Transverse colon (tissue), 4 donors: ENCODE measurements around the gene ENO2. TPM values are rescaled to one million over a fixed set of nuclear protein-coding genes. Genes with fewer than 3 reads are reported as not detected.
"Not testable (repeated sequence)": the region's sequence is repeated elsewhere in the genome, so short reads cannot be mapped to it uniquely, and the experiment has no call there.

Source experiments
- DNase-seq: peaks from one replicate; pipeline ENCODE4 v3.0.0-alpha.2; 2019
- H3K27ac ChIP-seq, 4 donors: fragments of 200-600 bp; sonication (generic); 2 replicates each; pipeline ENCODE4 v1.5.1; 2016 to 2018; ENCODE audit warnings: inconsistent platforms in 4 of 4
- H3K27me3 ChIP-seq: fragments of 200-600 bp; sonication (generic); 2 replicates; pipeline ENCODE4 v1.5.1; 2017; ENCODE audit warnings: inconsistent platforms
- H3K36me3 ChIP-seq, 4 donors: fragments of 200-600 bp; sonication (generic); 2 replicates each; pipeline ENCODE4 v1.5.1; 2017 to 2019; ENCODE audit warnings: inconsistent platforms in 4 of 4
- H3K4me1 ChIP-seq, 4 donors: fragments of 200-600 bp; sonication (generic); 2 replicates each; pipeline ENCODE4 v1.5.1; 2017 to 2020; ENCODE audit warnings: inconsistent platforms in 4 of 4
- H3K4me3 ChIP-seq, 4 donors: fragments of 200-600 bp; sonication (generic); 1 replicate in 1 of 4; 2 replicates in 3 of 4; pipeline versions ENCODE4 v1.5.1 to v1.6.1; 2017 to 2019; ENCODE audit warnings: inconsistent platforms in 4 of 4
- H3K9me3 ChIP-seq, 2 donors: fragments of 200-600 bp; sonication (generic); 2 replicates each; pipeline ENCODE4 v1.5.1; 2017 to 2019; ENCODE audit warnings: inconsistent platforms in 2 of 2
- EP300 ChIP-seq: sonication (generic); formaldehyde crosslinking; IDR thresholded peaks from one replicate; pipeline ENCODE4 v1.6.1; 2017; ENCODE audit warnings: antibody characterized with exemption, low read depth
- POLR2A ChIP-seq: fragments of 450-650 bp; IDR thresholded peaks from one replicate; pipeline ENCODE4 v1.6.1; 2016; ENCODE audit warnings: antibody characterized with exemption, mild to moderate bottlenecking, moderate library complexity
- POLR2AphosphoS5 ChIP-seq, 3 donors: sonication (generic); formaldehyde crosslinking; IDR thresholded peaks; one replicate each; pipeline ENCODE4 v1.6.1; 2016; ENCODE audit warnings: antibody characterized with exemption in 3 of 3
- WGBS, 2 donors: methylation state at CpG; one replicate each; pipeline ENCODE4 v1.1.5; 2018; ENCODE audit warnings: low coverage in 1 of 2; 5-methylcytosine and 5-hydroxymethylcytosine counted together
- in situ Hi-C, 4 donors: fragments of 200-750 bp; cut with MboI; loops; one replicate each; pipeline versions ENCODE4 v1.15.0 to v1.15.1; 2017; ENCODE audit warnings: low sequenced_read_pairs in 3 of 4, low pct_ligation_motif_present in 1 of 4, low pct_unique_long_range_greater_than_20kb in 1 of 4
- intact Hi-C: fragments of 100-400 bp; cut with DNase I; formaldehyde crosslinking; loops from one replicate; pipeline ENCODE4 v1.15.1; 2023; ENCODE audit warnings: low total_unique reads
- total RNA-seq, 4 donors: library from RNA; depleted of rRNA; stranded (reverse); fragments of >200 nt; gene quantifications; one replicate each; pipeline ENCODE4 v1.1.0, GENCODE V29; 2016
- TF ChIP-seq, protein P1 (sequence below), 5 experiments: fragments of 200-600 bp in 3 of 5; fragments of 450-650 bp in 2 of 5; sonication (generic) in 3 of 5; IDR thresholded peaks; 1 replicate in 2 of 5; 2 replicates in 3 of 5; pipeline ENCODE4 v1.5.1; 2016 to 2017; ENCODE audit warnings: antibody characterized with exemption in 5 of 5, inconsistent platforms in 3 of 5, mild to moderate bottlenecking in 2 of 5, moderate library complexity in 1 of 5

The ENO2 gene
- total RNA-seq, 4 donors from 2014 or later = 7.2 to 14.1 (median 9.6) TPM

DNA sequence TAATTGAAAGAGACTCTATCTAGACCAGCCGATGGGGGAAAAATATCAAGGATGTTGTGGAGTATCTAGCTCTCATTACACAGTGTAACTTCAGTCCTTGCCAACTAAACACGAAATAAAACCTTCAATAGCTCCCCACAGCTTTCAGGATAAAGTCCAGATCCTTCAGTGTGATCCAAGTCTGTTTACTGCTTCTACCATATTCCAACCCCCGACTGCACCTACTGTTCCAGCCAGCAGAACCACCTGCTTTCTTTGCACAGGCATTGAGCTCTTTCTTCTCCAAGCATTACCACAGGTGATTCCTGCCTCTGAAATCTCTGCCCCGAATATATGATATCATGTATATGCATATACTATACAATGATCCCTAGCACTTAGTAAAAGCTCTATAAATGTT is 11.9 kb upstream of the ENO2 start:
- intact Hi-C loops (no loop called here), in situ Hi-C loops (loop anchor here in 1 of 4 donors (25.0 kb wide), 1 partner anchor 210 kb away; the partner anchor contains the start of gene C1RL)
- Histone ChIP-seq H3K4me3 (no peak overlapping the region), H3K27ac (no peak overlapping the region), H3K27me3 (no peaks in the 10 kb centered on the region), H3K36me3 (no peaks in the 10 kb centered on the region), H3K9me3 (no peaks in the 10 kb centered on the region), H3K4me1 (peaks cover 4 to 27% (median 23%) of the 10 kb centered on the region in 4 donors)
- DNase-seq = no peak
- WGBS, 2 donors = 55 to 56% methylated on average over 3 to 4 of the region's 4 CpGs
- TF ChIP-seq POLR2AphosphoS5 (IDR thresholded peaks at IDR 0.05) (no peak), EP300 (no peak)
- TF ChIP-seq, protein P1, sequence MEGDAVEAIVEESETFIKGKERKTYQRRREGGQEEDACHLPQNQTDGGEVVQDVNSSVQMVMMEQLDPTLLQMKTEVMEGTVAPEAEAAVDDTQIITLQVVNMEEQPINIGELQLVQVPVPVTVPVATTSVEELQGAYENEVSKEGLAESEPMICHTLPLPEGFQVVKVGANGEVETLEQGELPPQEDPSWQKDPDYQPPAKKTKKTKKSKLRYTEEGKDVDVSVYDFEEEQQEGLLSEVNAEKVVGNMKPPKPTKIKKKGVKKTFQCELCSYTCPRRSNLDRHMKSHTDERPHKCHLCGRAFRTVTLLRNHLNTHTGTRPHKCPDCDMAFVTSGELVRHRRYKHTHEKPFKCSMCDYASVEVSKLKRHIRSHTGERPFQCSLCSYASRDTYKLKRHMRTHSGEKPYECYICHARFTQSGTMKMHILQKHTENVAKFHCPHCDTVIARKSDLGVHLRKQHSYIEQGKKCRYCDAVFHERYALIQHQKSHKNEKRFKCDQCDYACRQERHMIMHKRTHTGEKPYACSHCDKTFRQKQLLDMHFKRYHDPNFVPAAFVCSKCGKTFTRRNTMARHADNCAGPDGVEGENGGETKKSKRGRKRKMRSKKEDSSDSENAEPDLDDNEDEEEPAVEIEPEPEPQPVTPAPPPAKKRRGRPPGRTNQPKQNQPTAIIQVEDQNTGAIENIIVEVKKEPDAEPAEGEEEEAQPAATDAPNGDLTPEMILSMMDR (IDR thresholded peaks at IDR 0.05) = no peak

DNA sequence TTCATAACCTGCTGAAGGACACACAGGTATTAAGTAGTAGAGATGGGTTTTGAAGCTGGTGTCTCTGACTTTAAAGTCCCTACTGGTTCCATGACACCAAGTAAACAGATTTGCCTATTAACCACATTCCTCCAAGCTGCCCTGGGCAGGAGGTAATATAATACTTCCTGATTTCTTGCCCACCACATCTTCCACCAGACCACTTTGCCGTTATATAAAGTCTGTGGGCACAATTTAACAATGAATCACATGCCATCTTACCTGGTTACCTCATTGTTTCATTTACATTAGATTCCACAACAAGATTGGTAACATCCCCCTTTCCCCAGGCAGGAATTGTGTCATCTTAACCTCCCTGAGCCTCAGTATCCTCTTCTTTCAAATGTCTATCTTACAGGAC is 10.7 kb upstream of the ENO2 start:
- 50 to 73% methylated on average over 1 of the region's 1 CpG for WGBS, 2 donors
- Histone ChIP-seq H3K27ac (no peak overlapping the region), H3K27me3 (no peaks in the 10 kb centered on the region), H3K9me3 (no peaks in the 10 kb centered on the region), H3K4me1 (peaks cover 4 to 27% (median 23%) of the 10 kb centered on the region in 4 donors), H3K4me3 (no peak overlapping the region), H3K36me3 (no peaks in the 10 kb centered on the region)
- in situ Hi-C loops (loop anchor here in 1 of 4 donors (25.0 kb wide), 1 partner anchor 209 kb away; the partner anchor contains the start of gene C1RL), intact Hi-C loops (no loop called here)
- TF ChIP-seq EP300 (no peak), POLR2AphosphoS5 (IDR thresholded peaks at IDR 0.05) (no peak), POLR2A (no peak)
- TF ChIP-seq, protein P1 (IDR thresholded peaks at IDR 0.05) = no peak
- no peak for DNase-seq

DNA sequence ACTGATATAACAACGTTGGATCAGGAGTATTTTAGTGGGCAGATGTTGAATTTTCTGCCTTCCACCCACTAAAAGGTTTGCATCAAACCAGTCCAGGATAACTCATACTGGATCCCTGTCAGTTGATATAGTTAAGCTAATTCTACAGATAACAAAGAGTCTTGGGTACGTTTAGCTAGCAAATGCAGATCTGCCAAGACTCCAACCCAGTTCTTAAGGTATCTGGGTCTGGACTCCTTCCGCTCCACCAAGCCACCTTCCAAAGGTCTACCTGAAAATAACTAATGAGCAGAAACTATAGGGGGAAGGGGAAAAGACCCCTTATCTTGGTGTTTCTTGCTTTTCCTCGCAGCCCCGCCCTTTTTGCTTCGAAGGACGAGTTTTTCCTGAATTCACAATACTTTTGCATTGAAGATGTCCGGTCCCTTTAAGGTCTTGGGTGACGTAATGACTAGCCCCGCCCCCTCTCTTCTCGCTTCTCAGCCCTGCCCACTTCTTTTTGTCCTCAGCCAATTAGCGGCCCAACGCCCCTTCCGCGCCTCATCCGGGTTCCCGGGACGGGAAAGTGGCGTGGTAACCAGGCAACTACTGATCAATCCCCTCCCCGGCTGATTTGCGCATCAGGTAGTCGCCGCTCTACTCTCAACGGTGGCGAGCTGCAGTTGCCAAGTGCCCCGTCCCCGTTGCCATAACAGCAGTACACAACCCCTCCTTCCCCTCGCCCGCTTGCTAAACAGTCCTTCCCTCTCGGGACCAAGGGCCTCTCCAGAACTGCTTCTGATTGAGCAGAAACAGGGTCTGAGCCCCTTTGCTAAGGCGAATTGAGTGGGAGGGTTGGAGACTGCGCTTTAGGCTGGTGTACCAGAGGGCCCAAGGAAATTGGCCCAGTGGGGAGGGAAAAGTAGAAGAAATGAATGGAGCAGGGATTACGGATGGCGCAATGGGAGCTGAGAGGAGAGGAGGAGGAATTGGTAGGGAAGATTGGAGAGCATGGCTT is 9.8 kb upstream of the ENO2 start, which contains the start of gene LRRC23:
Gene LRRC23, plus strand, starts transcription at position 543 of the 997 bp plus-strand sequence. CDS start 812 bp downstream, outside the sequence.
- in situ Hi-C loops = loop anchor here in 1 of 4 donors (25.0 kb wide), 1 partner anchor 208 kb away; the partner anchor contains the start of gene C1RL
- Histone ChIP-seq H3K36me3 (no peaks in the 10 kb centered on the region), H3K4me3 (peak within 1 kb of the TSS; percentile 18 to 74 (median 56)), H3K4me1 (peaks cover 4 to 23% (median 20%) of the 10 kb centered on the region in 4 donors), H3K27me3 (no peaks in the 10 kb centered on the region), H3K9me3 (no peaks in the 10 kb centered on the region), H3K27ac (peak within 1 kb of the TSS; percentile 79 to 87 (median 85))
- TF ChIP-seq, protein P1 (IDR thresholded peaks at IDR 0.05) = no peak
- TF ChIP-seq POLR2A (peak; percentile 56), POLR2AphosphoS5 (IDR thresholded peaks at IDR 0.05) (peak; percentile 54 to 76 (median 76)), EP300 (no peak)
- 6 to 10% methylated on average over 12 to 34 of the region's 34 CpGs for whole genome bisulfite sequencing, 2 donors
- DNase-seq = peak; percentile 99
- intact Hi-C loops = no loop called here

DNA sequence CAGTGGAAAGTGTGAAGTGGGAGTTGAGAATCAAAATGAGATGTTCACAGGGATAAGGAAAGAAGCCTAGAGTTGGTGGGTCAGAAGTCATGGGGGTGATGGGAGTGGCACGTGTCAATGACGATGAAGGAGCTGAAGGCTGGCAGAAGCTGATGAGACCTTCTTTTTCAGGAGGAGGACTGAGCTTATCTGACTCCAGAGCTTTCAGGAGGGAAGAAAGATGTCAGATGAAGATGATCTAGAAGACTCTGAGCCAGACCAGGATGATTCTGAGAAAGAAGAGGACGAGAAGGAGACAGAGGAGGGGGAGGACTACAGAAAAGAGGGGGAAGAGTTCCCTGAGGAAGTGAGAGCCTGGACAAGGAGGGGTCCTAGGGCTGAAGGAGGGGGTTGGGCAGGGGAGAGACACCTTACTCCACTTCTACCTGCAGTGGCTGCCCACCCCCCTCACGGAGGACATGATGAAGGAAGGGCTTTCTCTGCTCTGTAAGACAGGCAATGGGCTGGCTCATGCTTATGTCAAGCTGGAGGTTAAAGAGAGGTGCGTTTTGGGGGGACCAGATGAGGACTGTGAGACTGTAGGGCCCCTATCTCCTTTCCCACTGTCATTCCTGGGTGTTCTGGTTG is 8.9 kb upstream of the ENO2 start:
- H3K9me3 ChIP-seq = no peaks in the 10 kb centered on the region
- no peaks in the 10 kb centered on the region for H3K27me3 ChIP-seq
- in situ Hi-C loops (loop anchor here in 1 of 4 donors (25.0 kb wide), 1 partner anchor 207 kb away; the partner anchor contains the start of gene C1RL), intact Hi-C loops (no loop called here)
- TF ChIP-seq, protein P1 (IDR thresholded peaks at IDR 0.05) = no peak
- TF ChIP-seq POLR2AphosphoS5 (IDR thresholded peaks at IDR 0.05) = no peak
- no peak for TF ChIP-seq POLR2A
- TF ChIP-seq EP300 = no peak
- peak overlapping the region in 2 of 4 donors; percentile 53 to 74 for H3K4me3 ChIP-seq
- H3K36me3 ChIP-seq = no peaks in the 10 kb centered on the region
- no peak for DNase-seq
- H3K4me1 ChIP-seq = peaks cover 4 to 15% (median 13%) of the 10 kb centered on the region in 4 donors
- H3K27ac ChIP-seq = peak overlapping the region in 3 of 4 donors; percentile 85 to 87 (median 85)
- WGBS, 2 donors = 63 to 92% methylated on average over 2 to 5 of the region's 5 CpGs

DNA sequence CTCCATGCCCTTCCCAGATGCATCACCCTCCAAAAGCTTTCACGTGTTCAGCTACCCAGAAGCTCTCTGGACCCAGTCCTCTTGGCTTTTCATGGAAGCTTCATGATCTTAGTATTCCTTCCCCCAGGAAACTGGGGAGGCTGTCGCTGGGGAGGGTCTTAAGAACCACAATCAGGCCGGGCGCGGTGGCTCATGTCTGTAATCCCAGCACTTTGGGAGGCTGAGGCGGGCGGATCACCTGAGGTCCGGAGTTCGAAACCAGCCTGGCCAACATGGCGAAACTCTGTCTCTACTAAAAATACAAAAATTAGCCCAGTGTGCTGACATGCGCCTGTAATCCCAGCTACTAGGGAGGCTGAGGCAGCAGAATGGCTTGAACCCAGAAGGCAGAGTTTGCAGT is 6.2 kb upstream of the ENO2 start:
- intact Hi-C loops, H3K27me3 ChIP-seq, H3K4me3 ChIP-seq, H3K9me3 ChIP-seq, H3K27ac ChIP-seq, H3K36me3 ChIP-seq, DNase-seq: not testable (repeated sequence)
- in situ Hi-C loops = loop anchor here in 1 of 4 donors (25.0 kb wide), 1 partner anchor 204 kb away; the partner anchor contains the start of gene C1RL
- H3K4me1 ChIP-seq = peaks cover 4 to 13% (median 11%) of the 10 kb centered on the region in 4 donors
- WGBS, 2 donors = 60 to 94% methylated on average over 1 to 11 of the region's 11 CpGs
